Skeletal muscle tissue (tissue), 4 donors: ENCODE measurements around the gene FST. TPM values are rescaled to one million over a fixed set of nuclear protein-coding genes. Genes with fewer than 3 reads are reported as not detected.

Source experiments
- H3K27ac ChIP-seq: one replicate; pipeline ENCODE4 v1.7.0; 2013; ENCODE audit warnings: mild to moderate bottlenecking, low read depth, low read length, inconsistent platforms
- H3K27me3 ChIP-seq, 3 donors: one replicate each; pipeline ENCODE4 v1.7.0; 2013; ENCODE audit warnings: low read length in 3 of 3; ENCODE audit not compliant: control insufficient read depth in 3 of 3, insufficient read depth in 3 of 3
- H3K36me3 ChIP-seq, 3 donors: one replicate each; pipeline ENCODE4 v1.7.0; 2013; ENCODE audit warnings: low read length in 3 of 3; ENCODE audit not compliant: control insufficient read depth in 3 of 3, insufficient read depth in 3 of 3
- H3K4me1 ChIP-seq, 3 donors: one replicate each; pipeline ENCODE4 v1.7.0; 2013; ENCODE audit warnings: low read length in 3 of 3, mild to moderate bottlenecking in 3 of 3; ENCODE audit not compliant: control insufficient read depth in 3 of 3, insufficient read depth in 3 of 3
- H3K4me3 ChIP-seq, 3 donors: one replicate each; pipeline ENCODE4 v1.7.0; 2013; ENCODE audit warnings: low read length in 3 of 3
- H3K9ac ChIP-seq, 3 donors: one replicate each; pipeline ENCODE4 v1.7.0; 2013; ENCODE audit warnings: low read length in 3 of 3, mild to moderate bottlenecking in 3 of 3, moderate library complexity in 2 of 3, low read depth in 1 of 3
- H3K9me3 ChIP-seq, 3 donors: one replicate each; pipeline ENCODE4 v1.7.0; 2013; ENCODE audit warnings: low read length in 3 of 3; ENCODE audit not compliant: control insufficient read depth in 3 of 3
- total RNA-seq: library from RNA; depleted of rRNA; stranded (reverse); fragments of >200 nt; gene quantifications from one replicate; pipeline ENCODE4 v1.2.3, GENCODE V29; 2014
- donor health status: Osteomylitis.

The FST gene
- total RNA-seq, 1 donor from 2014 or later: 24.5 TPM

- Histone ChIP-seq H3K9me3 (peaks cover 0 to 7% (median 4%) of the 10 kb centered on the region in 3 donors), H3K4me1 (no peaks in the 10 kb centered on the region), H3K4me3 (no peak overlapping the region), H3K27ac (no peak overlapping the region), H3K9ac (no peak overlapping the region), H3K36me3 (no peaks in the 10 kb centered on the region), H3K27me3 (no peaks in the 10 kb centered on the region)
Observed at GRCh38 chr5:53508125-53508524, 27.7 kb downstream of the FST start.

GRCh38 chr5:53512539-53512938 lies 32.1 kb downstream of the FST start:
- Histone ChIP-seq H3K4me3 (no peak overlapping the region), H3K27ac (no peak overlapping the region), H3K9ac (no peak overlapping the region), H3K36me3 (no peaks in the 10 kb centered on the region), H3K4me1 (no peaks in the 10 kb centered on the region), H3K9me3 (peaks cover 0 to 7% (median 4%) of the 10 kb centered on the region in 3 donors), H3K27me3 (no peaks in the 10 kb centered on the region)

GRCh38 chr5:53515988-53516387 lies 35.6 kb downstream of the FST start:
- Histone ChIP-seq H3K4me1 (no peaks in the 10 kb centered on the region), H3K27ac (no peak overlapping the region), H3K4me3 (no peak overlapping the region), H3K27me3 (no peaks in the 10 kb centered on the region), H3K36me3 (no peaks in the 10 kb centered on the region), H3K9ac (no peak overlapping the region), H3K9me3 (no peaks in the 10 kb centered on the region)

DNA sequence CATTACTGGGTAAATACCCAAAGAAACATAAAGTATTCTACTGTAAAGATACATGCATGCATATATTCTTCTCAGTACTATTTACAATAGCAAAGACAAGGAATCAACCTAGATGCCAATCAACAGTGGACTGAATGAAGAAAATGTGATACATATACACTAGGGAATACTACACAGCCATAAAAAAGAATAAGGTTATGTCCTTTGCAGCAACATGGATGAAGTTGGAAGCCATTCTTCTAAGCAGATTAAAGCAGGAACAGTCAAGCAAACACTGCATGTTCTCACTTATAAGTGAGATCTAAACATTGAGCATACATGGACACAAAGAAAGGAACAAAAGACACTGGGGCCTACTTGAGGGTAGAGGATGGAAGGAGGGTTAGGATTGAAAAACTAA lies 40.4 kb downstream of the FST start:
- Histone ChIP-seq H3K36me3 (no peaks in the 10 kb centered on the region), H3K27ac (no peak overlapping the region), H3K4me1 (no peaks in the 10 kb centered on the region), H3K9me3 (peaks cover 0 to 2% (median 0%) of the 10 kb centered on the region in 3 donors), H3K9ac (no peak overlapping the region), H3K4me3 (no peak overlapping the region), H3K27me3 (no peaks in the 10 kb centered on the region)

Other genes with a start within 250 kb of the FST start
- gene NDUFS4, start 80.0 kb downstream of the FST start, total RNA-seq: 135 TPM